GM12891 (cell line): ENCODE results near the gene TRIO.

ENCODE experiments used
- POLR2A ChIP-seq: IDR thresholded peaks from 2 replicates; pipeline ENCODE4 v1.6.1; 2011; ENCODE audit warnings: low read depth, low read length, control low read depth
- TAF1 ChIP-seq: IDR thresholded peaks from 2 replicates; pipeline ENCODE4 v1.6.1; 2011; ENCODE audit warnings: low read depth, low read length, control low read depth

DNA sequence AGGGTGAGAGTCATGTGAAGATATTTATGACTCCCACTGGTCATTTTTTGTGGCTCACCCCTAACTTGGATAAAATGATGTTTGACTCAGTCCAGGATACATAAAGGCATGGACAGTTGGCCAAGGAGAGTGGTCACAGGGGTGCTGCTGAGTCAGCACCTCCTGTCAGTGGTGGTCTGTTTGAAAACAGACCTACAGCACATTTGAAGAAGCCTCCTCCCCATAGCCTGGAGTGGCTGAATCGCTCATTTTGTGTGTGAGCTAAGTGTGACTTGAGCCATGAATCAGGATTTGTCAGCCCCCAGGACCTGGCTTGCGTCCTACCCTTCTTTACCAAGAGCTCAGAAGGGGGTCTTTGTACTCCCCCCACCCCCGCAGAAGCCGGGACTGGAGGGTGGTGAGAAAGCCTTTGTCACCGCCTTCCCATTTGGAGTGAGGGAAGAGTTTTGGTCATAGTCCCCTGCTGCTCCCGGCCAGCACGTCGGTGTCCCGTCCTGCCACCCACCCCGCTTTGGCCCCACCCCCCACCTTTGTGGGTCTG, 35.6 kb downstream of the TRIO start:
- TF ChIP-seq POLR2A (no peak), TAF1 (no peak)
